Amniotic epithelial cell (primary cell): ENCODE results near the gene DDAH1.

Experiments used
- DNase-seq: peaks from one replicate; pipeline ENCODE4 v3.0.0-alpha.2; 2010; ENCODE audit warnings: low read depth

The DDAH1 gene

DNA sequence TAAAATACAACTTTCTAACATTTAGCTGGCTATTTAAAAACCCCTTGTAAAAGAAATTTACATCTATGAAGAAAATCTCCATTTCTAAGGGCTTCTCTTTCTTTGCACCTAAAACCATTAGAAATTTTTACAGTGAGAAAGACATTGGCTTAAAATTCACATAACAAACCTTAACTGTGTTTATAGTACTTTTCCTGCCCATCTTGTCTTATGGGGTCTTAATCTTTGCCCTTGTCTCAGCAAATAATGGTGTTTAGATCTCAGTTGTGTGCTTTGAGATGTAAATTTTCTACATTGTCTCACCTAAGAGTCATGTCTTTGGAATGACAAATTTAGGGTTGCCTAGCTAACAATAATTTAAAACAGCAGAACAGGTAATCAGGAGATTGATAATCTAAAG is 71.5 kb downstream of the DDAH1 start:
- DNase-seq: no peak

DNA sequence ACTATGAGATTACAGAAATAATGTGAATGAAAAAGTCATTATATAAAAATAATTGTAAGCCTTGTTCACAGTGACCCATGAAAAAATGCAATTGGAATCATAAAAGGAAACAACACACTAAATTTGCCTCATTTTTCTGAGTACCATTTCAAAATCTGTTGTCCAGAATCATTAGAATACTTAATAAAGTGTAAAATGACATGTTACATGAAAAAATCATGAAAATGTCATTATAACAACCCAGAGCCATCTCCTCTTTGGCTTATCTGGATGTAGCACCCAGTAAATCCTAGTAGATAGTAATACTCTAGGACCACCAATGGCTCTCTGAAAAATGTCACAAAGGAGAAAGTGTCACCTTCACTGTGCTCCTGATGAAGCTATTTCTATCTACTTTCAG is 76.5 kb downstream of the DDAH1 start:
- DNase-seq: no peak

DNA sequence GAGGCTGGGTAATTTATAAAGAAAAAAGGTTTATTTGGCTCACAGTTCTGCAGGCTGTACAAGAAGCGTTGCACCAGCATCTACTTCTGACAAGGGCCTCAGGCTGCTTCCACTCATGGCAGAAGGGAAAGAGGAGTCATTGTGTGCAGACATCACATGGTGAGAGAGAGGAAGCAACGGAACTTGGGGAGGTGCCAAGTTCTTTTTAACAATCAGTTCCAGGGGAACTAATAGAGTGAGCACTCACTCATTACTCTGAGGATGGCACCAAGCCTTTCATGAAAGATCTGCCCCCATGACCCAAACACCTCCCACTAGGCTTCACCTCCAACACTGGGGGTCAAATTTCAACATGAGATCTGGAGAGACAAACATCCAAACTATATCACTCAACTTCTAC is 77.2 kb downstream of the DDAH1 start:
- no peak for DNase-seq

DNA sequence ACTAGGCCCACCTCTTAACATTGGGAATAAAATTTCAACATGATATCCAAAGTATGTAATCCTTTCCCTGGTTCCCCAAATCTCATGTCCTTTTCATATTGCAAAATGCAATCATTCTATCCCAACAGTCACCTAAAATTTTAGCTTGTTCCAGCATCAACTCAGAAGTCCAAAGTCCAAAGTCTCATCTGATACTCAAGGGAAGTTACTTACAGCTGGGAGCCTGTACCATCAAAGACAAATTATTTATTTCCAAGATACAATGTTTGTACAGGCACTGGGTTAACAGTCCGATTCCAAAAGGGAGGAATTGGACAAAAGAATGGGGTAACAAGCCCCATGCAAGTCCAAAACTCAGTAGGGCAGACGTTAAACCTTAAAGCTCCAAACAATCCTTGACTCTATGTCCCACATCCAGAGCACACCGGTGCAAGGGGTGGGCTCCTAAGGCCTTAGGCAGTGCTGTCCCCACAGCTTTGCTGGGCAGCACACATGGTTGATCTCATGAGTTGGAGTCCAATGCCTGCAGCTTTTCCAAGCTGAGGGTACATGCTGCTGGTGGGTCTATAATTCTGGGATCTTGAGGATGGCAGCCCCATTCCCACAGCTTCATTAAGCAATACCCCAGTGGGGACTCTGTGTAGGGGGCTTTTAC is 78.8 kb downstream of the DDAH1 start:
- DNase-seq: no peak

GRCh38 chr1:85379203-85380136 is 85.5 kb downstream of the DDAH1 start:
- DNase-seq: peak; percentile 25

DNA sequence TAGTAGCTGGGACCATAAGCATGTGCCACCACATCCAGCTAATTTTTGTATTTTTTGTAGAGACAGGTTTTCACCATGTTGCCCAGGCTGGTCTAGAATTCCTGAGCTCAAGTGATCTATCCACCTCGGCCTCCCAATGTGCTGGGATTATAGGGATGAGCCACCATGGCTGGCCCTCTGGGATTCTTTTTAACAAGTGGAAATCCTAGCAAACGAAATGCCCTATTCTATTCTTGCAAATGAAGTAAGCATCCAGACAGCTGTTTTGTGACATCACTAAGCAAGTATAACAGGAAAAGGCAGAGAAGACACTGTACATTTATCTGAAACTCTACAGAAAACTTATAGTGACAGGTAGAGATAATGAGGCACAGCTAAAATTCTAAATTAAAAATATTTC is 86.4 kb downstream of the DDAH1 start:
- DNase-seq: no peak

DNA sequence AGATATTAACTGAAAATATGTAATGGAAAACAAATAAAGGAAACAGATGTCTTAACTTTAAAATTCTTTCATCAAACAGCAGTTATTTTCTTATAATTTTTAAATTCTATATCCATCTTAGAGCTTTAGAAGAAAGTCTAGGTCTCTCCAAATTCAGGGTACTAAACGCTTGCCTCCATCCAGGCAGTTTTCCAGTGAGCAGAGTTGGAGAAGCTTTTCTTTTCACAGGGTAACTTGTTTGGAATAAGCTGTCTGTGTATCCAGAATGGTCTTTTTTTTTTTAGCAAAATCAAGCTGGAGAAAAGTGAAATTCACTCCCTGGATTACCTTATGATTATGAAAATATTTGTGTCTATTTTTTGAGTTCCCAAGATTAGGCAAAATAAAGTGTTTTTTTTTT is 88.6 kb downstream of the DDAH1 start:
- no peak for DNase-seq

DNA sequence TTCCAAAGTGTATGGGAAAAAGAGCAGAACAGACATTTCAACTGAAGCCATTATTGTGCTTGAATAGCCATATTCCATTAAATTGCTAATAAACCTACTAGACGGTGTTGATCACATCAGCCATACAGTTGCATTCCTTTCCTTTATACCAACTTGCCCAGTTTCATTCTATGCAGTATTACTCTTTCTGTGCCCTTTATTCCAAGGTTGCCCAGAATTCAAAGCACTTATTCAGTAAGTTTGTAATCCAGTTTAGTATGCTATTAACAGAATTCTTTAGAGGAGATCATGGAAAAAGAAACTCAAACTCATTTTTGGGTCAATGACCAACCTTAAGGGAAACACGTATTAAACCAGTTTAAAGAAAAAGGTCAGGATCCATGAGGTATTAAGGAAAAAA is 89.5 kb downstream of the DDAH1 start:
- no peak for DNase-seq

- peak; percentile 94 for DNase-seq
These were observed 90.8 kb downstream of the DDAH1 start for GRCh38 chr1:85374160-85374559.

- no peak for DNase-seq
These were observed 91.6 kb downstream of the DDAH1 start for GRCh38 chr1:85373378-85373708.

DNA sequence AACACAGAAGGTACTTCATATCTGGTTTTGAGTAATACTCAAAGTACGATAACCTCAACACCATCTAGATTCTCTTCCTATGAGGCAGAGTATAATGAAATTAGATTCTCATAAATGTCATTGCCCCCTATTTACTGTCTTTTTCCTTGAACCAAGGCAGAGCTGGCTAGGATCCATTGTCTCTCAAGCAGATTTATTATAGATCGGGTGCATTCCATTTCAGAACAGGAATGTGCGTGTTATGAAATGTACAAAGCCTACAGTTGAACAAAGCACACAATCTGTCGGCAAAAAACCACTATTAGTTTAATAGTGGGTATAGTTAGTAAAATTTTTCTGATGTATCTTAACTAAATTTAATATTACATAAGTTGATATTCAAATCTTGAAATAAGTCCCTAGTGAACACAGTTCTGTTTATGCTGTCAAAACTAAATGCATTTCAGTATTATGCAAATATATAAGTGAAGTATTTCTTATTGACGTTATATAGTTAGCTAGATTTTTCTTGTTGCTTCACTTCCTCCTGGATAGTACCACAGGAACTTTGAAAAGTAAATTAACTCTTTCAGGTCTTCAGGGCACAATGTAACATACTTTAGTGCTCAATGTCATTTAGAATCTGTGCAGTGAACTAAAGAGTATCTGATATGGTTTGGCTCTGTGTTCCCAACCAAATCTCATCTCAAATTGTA is 92.1 kb downstream of the DDAH1 start:
- peak; percentile 94 for DNase-seq

- DNase-seq: no peak
These were observed 93.9 kb downstream of the DDAH1 start for GRCh38 chr1:85371021-85371420.

- DNase-seq: no peak
These were observed 96.7 kb downstream of the DDAH1 start for GRCh38 chr1:85368073-85368770.

DNA sequence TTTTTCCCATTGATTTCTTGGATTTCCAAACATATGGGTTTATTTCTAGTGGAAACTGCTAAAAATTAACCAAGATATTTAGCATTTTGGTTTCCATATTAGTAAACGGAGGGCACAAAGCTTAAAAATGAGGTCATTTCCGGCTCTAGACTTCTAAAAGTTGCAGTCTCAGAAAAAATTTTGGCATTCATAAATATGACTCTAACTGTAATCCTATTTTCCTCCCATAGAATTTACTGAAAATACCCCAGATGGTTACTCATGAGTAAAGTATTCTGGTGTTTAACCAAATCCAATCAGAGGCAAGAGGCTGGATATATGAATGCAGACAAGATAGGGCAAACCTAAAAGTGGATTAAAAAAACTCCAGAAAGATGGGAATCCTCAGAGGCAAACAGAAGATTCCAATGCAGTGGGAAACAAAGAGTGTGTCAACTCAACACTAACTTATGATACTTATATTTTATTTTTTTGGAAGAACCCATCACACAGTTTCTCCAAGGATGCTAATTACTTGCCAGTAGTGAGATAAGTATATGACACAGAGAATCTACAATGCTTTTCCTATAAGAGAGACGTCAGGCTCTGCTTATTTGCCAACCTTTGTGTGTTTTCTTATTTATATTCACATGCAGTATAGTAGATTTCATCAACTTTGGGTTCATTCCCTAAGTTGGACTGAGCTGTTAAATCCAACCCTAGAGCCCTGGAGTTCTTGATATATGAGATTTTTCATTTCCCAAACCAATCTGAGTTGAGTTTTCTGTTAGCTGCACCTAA is 98.4 kb downstream of the DDAH1 start:
- peak; percentile 87 for DNase-seq

- no peak for DNase-seq
These were observed 99.1 kb downstream of the DDAH1 start for GRCh38 chr1:85365851-85366250.

GRCh38 chr1:85363521-85363920 is 101.4 kb downstream of the DDAH1 start:
- no peak for DNase-seq

- DNase-seq: no peak
These were observed 101.9 kb downstream of the DDAH1 start for GRCh38 chr1:85363092-85363491.

DNA sequence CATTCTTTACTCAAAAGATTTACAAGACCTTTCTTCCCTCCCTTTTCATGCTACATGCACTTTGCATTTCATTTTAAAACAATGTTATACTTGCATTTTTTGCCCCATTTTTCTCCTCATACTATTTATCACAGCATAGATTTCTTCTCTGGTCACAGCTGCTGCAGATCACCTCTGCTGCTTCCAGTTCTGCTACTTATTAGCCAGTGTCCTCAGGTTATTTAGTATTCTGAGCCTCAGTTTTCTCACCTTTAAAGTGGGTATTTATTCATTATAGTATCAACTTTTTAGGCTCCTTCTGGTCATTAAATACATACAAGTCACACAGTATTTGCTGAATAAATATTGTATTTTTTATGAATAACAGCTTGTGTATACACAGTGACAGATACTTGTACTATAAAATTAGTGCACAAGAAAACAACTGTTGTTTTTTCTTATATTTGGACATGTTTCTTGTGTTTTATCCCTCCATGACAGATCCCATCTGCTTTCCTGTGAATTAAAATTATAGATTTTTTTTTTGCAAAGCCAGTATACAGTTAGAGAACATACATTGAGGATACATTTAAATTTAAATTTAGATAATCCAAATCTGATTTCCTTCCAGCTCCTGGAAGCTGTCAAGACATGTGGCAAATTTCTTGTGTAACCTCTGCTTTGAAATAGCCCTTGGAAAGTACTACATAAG is 103.2 kb downstream of the DDAH1 start:
- no peak for DNase-seq

DNA sequence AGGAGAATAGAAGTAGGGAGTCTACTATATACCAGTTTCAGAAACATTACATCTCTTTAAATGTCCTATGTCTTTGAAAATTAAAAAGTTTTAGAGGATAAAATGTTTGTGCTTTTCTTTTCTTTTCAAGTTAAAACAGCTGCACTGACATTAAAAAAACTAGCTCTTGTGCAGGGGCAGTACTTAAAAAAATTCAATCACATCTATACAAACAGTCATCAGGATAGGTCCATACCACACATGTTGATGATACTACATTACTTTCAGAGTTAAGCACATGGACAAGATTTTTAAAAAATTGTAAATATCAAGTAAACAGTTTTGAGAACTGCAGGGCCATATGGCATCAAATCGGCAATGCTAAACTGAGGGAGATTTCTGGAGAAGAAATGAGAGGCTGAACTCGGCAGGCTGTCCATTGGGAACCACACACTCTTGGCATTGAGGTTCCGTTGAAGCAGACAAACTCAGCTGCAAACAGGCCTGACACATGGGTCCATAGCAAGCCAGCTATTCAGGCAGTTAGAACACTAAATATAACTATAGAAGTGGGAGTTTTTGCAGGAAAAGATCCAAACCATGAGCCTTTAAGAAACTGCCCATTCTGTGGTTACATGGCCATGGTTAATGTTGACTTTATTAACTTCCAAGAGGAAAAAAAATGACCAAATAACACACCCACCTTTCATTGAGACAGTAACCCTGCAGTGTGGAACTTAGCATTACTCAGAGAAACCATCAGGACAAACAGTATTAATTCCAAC is 104.0 kb downstream of the DDAH1 start:
- DNase-seq: peak; percentile 71
